HG03159 (cell line): ENCODE measurements around the gene SOHLH2.

Experiments used
- ATAC-seq: cut with Tn5 transposase; IDR thresholded peaks from one replicate; pipeline ENCODE4 v1.9.1; 2021; ENCODE audit warnings: mild to moderate bottlenecking, moderate library complexity; ENCODE audit not compliant: unreplicated experiment

SOHLH2 gene

GRCh38 chr13:36132376-36132775 is 82.0 kb downstream of the SOHLH2 start:
- ATAC-seq = no peak

GRCh38 chr13:36131931-36132297 is 82.4 kb downstream of the SOHLH2 start:
- no peak for ATAC-seq

- ATAC-seq = no peak
Measured at GRCh38 chr13:36131222-36131930, 83.0 kb downstream of the SOHLH2 start, which contains the start of gene DCLK1. TSS of gene DCLK1 (minus strand) at chr13:36131382.

GRCh38 chr13:36130552-36131221 is 83.7 kb downstream of the SOHLH2 start:
- ATAC-seq = no peak

GRCh38 chr13:36130193-36130551 is 84.2 kb downstream of the SOHLH2 start:
- ATAC-seq = no peak

GRCh38 chr13:36129539-36129938 is 84.8 kb downstream of the SOHLH2 start:
- ATAC-seq = no peak

GRCh38 chr13:36126491-36126890 is 87.9 kb downstream of the SOHLH2 start:
- no peak for ATAC-seq

GRCh38 chr13:36125841-36126240 is 88.5 kb downstream of the SOHLH2 start:
- no peak for ATAC-seq

- ATAC-seq = no peak
Measured at GRCh38 chr13:36124236-36124822, 90.0 kb downstream of the SOHLH2 start.
